NCI-H345 treated with DMSO at 0.1 percent for 48 hours (cell line): ENCODE data around the gene KIF27.
"Not testable (repeated sequence)": the region's sequence is repeated elsewhere in the genome, so short reads cannot be mapped to it uniquely, and the experiment has no call there.

Experiments
- DNase-seq: peaks from one replicate; lab custom pipeline; 2025; ENCODE audit not compliant: unreplicated experiment; lab: John Stamatoyannopoulos, UW

KIF27 gene

GRCh38 chr9:83932011-83932410 lies 10.8 kb upstream of the KIF27 start:
- DNase-seq = no peak

- no peak for DNase-seq
These were observed 9.6 kb upstream of the KIF27 start for GRCh38 chr9:83930881-83931280.

GRCh38 chr9:83927591-83927990 lies 6.4 kb upstream of the KIF27 start:
- DNase-seq = no peak

DNA sequence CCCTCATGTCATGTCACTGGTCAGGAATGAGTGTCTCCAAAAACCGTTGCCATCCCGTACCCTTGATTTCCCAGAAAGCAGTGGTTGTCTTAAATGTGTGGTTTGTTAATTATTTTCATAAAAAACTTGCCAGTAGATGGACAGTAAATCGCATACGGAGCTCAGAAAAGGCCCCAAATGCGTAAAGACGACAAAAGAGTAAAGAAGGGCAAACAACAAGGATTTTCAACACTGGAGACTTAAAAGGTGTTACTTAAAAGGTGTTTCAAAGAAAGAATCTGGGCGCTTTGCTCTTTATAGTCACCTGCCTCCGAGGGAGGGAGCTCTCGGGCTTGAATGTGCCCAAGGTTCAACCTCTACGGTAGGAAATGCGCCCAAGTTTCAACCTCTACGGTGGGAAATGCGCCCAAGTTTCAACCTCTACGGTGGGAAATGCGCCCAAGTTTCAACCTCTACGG lies 734 bp downstream of the KIF27 start:
- DNase-seq = peak; percentile 14

- DNase-seq = no peak
These were observed 2.1 kb downstream of the KIF27 start for GRCh38 chr9:83919111-83919510.

DNA sequence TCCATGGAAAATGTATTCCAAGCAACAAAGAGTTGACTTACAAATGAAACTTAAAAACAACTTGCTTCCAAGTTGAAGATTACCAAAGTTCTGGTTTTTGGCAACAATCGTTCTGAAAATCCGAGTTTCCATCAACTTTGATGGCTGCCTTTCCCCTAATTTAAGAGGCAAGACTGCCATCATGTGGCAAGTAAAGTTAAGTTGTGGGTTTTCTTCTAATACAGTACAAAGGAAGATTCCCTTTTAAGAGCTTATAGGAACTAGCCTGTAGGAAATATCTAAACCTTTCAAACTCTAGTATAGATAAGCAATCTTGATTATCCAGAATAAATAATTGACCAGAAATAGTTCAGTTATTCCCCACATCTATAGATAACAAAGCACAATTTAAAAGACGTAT lies 9.0 kb downstream of the KIF27 start:
- DNase-seq = not testable (repeated sequence)

GRCh38 chr9:83906144-83906543 lies 15.1 kb downstream of the KIF27 start:
- no peak for DNase-seq

DNA sequence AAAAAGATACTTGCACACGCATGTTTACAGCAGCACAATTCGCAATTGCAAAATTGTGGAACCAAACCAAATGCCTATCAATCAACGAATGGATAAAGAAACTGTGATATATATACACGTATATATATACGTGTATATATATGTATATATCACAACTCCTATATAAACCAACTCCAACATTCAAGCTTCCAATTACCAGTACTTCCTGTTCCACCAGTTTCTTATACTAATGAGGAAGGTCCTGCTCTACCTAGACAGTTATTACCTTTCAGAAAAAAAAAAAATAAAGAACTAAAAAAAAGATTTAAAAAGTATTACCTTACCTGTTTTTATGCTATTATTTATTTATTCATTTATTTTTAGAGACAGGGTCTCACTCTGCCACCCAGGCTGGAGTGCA lies 20.6 kb downstream of the KIF27 start:
- not testable (repeated sequence) for DNase-seq

GRCh38 chr9:83894301-83894700 lies 26.9 kb downstream of the KIF27 start:
- DNase-seq = not testable (repeated sequence)

- DNase-seq = not testable (repeated sequence)
These were observed 34.7 kb downstream of the KIF27 start for GRCh38 chr9:83886498-83886897.

DNA sequence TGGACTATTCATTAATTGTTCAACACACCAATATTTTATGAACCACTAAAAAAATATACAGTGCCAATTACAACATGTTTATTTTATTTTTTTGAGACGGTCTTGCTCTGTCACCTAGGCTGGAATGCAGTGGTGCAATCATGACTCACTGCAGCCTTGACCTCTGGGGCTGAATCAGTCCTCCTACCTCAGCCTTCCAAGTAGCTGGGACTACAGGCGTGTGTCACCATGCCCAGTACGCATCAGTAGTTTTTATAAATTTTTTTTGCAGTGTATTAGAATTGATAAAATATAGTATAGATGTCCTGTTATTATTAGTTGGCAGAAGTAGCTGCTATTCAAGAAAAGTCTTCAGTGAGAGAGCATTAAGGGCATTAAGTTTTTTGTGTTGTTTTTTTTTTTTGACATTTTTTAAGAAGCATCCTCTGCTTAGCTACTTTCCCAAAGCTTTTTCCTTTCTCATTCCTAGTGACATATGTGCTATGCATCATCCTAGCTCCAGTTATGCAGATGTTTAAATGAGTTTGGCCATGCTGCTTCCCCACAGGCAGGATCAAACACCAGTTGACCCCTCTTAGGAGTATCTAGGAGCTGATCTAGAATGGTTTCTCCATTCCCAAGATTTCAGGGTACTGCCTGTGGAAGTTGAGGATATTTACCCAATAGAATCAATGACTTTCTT lies 35.5 kb downstream of the KIF27 start:
- not testable (repeated sequence) for DNase-seq

GRCh38 chr9:83881687-83882408 lies 39.4 kb downstream of the KIF27 start:
- not testable (repeated sequence) for DNase-seq

- not testable (repeated sequence) for DNase-seq
These were observed 45.7 kb downstream of the KIF27 start for GRCh38 chr9:83875559-83875958.

DNA sequence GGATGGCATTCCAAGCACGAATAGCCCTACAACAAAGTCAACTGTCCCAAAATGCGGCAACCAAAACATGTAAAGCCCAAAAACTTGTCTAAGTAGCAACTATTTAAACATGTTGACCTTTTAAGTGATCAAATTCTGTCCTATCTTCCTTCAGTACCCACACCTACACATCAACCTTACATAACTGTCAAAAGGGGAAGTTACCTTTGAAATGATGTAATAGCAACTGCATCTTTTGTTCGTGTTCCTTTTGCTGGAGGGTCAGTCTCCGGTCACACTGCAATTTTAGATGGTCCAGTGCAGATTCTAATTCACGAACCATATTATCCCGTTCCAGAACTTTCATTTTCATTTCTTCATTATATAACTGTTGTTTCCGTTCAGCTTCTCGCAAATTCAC lies 71.3 kb downstream of the KIF27 start:
- DNase-seq = not testable (repeated sequence)

DNA sequence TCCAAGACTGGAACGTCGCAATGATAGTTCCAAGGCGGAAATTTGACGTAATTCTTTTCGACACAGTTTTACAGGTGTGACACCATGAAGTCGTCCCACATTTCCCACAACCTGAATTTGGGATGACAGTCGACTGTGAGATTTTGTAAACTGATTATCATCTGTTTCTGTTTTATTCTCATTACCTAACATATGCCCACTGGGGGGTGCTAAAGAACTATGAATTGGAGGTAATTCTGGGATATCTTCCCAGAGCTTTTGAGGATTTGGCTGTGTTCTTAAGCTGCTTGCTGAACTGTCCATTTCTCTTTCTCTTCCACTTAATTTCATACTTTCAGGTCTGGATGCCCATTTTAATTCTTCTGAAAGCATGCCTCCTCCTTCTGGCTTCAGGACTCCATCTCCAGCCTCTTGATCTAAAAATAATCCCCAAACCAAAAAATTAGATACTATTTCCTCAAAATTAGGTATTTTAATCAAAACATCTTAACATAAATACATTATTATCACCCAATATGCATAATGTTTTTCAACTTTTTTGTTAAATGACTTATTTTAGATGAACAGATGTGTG lies 84.1 kb downstream of the KIF27 start:
- DNase-seq = not testable (repeated sequence)

- DNase-seq = not testable (repeated sequence)
These were observed 90.7 kb downstream of the KIF27 start for GRCh38 chr9:83830426-83831071.

DNA sequence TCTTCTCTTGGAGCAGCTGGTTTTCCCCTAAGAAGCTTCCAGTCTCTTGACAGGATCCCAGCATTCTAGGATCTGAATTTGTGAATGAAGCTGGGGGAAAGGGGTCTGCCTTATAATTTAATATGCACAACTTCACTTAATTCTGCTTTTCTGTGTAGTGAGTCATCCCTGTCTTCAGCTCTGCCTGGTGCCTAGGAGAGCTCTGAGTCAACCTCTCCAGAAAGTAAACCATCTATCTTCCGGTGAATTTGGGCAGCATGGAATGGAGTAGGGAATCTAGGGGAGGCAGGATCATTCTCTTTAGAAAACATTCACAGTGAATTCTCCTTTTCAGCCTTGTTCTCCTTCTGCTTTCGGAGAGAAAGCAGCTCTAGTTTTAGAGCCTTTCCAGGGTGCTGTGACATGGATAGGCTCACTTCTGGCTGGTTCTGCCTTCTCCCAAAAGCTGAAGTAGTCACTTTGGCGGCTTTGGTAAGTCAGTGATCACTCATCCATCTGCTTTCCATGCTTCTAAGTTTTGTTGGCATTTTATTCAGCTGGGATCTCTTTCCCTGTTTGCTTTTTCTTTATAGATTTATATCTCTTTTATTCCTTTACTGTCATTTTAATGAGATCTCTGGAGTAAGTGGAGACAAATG lies 96.1 kb downstream of the KIF27 start:
- DNase-seq = not testable (repeated sequence)

- peak; percentile 33 for DNase-seq
These were observed 103.6 kb downstream of the KIF27 start, which contains the start of gene GKAP1 for GRCh38 chr9:83817356-83818278. TSS of gene GKAP1 (minus strand) at chr9:83817769. CDS start at chr9:83806517, 11,252 bp downstream.

DNA sequence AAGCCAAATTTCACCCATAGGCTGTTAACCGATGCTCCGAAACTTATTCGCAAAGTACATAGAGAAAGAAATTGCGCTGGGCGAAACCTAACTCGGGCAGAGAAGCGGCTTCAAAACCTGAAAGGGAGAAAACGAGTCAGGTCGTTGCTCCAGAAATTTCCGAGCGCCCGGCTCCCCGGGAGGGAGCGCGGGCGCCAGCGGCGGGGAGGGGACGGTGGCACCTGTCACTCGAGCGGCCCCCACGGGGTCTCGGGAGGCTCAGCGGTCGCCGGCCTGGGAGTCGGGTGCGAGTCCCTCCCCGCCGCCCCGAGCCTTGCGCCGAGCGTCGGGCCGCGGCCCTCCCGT lies 104.2 kb downstream of the KIF27 start:
- DNase-seq = not testable (repeated sequence)

GRCh38 chr9:83815120-83815519 lies 106.1 kb downstream of the KIF27 start:
- not testable (repeated sequence) for DNase-seq
